GM19240 (cell line): ENCODE data around the gene CPXM2.

Experiments
- DNase-seq: peaks from one replicate; pipeline ENCODE4 v3.0.0; 2011; ENCODE audit warnings: low spot score; ENCODE audit not compliant: insufficient read length

CPXM2 gene

GRCh38 chr10:123870260-123870659 is 21.3 kb downstream of the CPXM2 start:
- no peak for DNase-seq

- no peak for DNase-seq
Observed at GRCh38 chr10:123869020-123869414, 22.6 kb downstream of the CPXM2 start.

GRCh38 chr10:123868038-123869019 is 23.3 kb downstream of the CPXM2 start:
- DNase-seq = no peak

- DNase-seq = no peak
Observed at GRCh38 chr10:123865880-123866279, 25.7 kb downstream of the CPXM2 start.

DNA sequence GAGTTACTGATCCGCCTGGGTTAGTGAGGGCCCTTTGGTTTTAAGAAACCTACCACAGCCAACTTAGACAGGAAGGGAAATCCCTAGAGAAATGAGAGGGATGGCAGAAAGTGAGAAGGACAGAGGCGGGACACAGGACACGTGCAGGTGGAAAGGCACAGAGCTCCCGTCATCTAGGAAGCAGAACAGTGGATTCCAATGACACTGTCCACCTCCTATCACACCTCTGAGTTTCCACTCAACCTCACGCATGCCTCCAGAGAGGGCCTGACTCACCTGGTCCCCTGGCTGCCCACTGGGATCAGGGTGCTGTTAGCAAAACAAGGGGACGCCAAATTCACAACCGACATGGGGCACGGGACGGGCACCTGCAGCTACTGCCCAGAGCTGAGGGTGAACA is 26.3 kb downstream of the CPXM2 start:
- DNase-seq = no peak

DNA sequence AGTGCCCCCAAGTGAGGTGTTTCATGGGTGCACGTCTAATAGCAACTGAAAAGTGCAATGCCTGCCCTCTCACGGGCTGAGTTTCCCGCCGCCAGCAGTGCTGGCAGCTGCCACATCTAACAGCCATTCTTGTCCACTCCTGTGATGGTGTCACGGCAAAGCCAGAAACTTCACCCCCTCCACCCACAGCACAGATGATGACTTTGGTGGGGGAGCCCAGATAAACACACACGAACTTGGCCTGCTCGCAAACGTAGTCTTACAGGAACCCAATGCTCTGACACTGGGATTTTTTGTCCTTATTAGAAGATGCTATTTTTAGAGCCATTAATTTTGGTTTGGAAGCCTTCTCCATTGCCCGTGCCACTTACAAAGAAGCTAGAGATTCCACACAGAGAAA is 26.7 kb downstream of the CPXM2 start:
- DNase-seq = no peak

- DNase-seq = no peak
Observed at GRCh38 chr10:123863721-123864482, 27.7 kb downstream of the CPXM2 start.

DNA sequence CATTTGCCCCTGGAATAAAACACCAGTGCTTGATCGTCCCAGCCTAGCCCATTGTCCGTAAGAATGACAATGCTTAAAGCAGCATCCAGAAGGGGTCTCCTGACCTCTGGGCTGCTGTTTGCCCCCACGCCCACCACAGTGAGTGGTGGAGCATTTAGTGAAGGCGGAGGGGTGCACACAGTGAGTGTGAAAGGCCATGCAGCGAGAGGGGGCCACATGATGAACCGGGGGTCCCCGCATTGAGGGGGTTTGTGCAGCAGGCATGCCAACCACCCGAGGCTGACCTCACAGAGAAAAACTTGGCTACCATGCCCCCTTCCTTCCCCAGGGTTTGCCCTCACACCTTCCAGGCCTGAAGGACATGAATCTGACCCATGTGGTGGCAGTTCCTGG is 28.4 kb downstream of the CPXM2 start:
- no peak for DNase-seq

- DNase-seq = no peak
Observed at GRCh38 chr10:123862421-123863182, 29.0 kb downstream of the CPXM2 start.

GRCh38 chr10:123860856-123861255 is 30.8 kb downstream of the CPXM2 start:
- DNase-seq = no peak

- DNase-seq = no peak
Observed at GRCh38 chr10:123860209-123860608, 31.4 kb downstream of the CPXM2 start.

GRCh38 chr10:123859653-123860050 is 32.0 kb downstream of the CPXM2 start:
- no peak for DNase-seq

- no peak for DNase-seq
Observed at GRCh38 chr10:123858907-123859652, 32.5 kb downstream of the CPXM2 start.

- DNase-seq = no peak
Observed at GRCh38 chr10:123858077-123858681, 33.4 kb downstream of the CPXM2 start.

DNA sequence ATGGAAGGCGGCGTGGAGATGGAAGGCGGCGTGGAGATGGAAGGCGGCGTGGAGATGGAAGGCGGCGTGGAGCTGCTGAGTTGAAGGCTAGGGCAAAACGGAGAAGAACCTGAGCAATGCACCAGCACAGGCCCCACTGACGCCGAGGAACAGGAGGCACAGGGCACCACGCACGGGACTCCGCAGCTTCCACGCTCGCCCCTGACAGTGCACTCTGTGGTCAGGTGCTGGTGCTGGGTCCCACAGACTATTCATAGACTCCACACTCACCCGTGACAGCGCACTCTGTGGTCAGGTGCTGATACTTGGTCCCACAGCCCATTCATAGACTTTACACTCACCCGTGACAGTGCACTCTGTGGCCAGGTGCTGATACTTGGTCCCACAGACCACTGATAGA is 34.0 kb downstream of the CPXM2 start:
- no peak for DNase-seq

DNA sequence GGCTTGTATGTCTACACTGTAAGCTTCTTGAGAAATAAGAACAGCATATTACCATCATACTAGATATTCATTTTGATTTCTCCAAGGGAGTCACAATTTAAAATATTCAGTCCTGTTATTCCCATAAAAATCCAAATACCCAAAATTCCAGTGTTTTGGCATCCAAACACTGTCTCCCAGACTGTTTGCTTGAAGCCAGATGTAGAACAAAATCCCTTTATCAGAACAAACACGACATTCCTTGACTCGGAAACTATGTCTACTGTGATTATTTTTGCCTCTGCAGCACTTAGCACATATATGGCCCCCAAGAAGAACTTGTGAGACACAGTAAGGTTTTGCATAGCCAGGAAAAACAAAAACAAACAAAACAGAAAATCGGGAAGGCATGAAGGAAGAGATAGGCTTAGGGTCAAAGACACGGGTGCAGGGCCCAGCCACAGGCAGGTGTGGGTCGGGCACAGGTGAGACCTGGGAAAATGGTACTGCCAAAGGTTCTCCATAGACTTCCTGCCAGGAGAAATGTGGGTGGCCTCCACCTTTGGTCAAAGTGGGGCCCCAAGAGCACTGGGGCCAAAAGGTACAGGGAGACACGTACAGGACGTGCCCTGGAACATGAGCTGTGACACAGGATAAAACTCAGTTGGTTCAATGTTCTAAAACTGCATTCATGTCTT is 36.5 kb downstream of the CPXM2 start:
- DNase-seq = no peak

GRCh38 chr10:123854498-123854897 is 37.1 kb downstream of the CPXM2 start:
- DNase-seq = no peak

DNA sequence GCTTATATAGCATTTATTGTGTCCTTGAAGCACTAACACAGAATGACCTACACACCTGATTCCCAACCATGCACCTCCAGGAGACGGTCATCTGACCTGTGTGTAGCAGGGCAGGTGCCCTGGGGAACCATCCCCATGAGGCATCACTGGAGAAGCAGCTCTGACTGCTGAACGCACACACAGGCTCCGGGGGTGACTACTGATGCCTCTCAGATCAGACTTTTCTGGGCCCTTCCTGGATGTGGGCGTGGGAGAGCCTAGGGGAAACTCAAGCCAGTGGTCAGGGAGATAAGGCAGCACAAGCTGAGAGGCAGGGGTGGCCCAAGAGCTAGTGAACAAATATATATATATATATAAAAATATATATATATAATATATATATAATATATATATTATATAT is 37.6 kb downstream of the CPXM2 start:
- no peak for DNase-seq

DNA sequence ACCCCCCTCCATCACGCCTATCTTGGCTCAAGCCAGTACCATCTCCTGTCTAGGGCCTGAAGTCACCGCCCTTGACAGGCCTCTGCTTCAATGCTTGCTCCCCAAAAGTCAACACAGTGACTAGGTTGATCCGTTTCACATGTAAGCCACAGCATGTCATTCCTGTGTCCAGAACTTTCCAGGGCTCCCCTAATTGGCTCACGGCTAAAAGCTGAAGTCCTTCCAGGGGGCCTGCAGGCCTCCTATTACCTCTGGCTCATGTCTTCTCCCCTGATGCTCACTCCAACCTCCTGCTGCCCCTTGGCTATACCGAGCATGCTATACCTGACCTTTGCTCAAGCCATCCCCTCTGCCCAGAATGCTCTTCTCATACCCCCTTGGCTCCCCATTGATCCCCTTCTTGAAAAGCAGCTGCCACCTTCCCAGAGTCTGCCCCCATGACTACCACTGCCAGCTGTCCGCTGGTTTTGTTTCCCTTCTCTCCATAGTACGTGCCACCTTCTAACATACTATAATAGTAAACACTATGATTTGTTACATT is 39.1 kb downstream of the CPXM2 start:
- no peak for DNase-seq
